KMS-11 (cell line): Measurements from ENCODE around the gene LMOD1.

Experiments
- H2AFZ ChIP-seq: fragments of 200-600 bp; sonication (generic); 2 replicates; pipeline ENCODE4 v1.6.1; 2016; ENCODE audit warnings: antibody characterized with exemption, mixed run types, low read depth
- H3K27ac ChIP-seq: fragments of 200-600 bp; sonication (generic); 2 replicates; pipeline ENCODE4 v1.6.1; 2016; ENCODE audit warnings: mild to moderate bottlenecking, mixed run types
- H3K27me3 ChIP-seq: fragments of 200-600 bp; sonication (generic); 2 replicates; pipeline ENCODE4 v1.6.1; 2017; ENCODE audit warnings: mild to moderate bottlenecking, low read depth, mixed run types, moderate library complexity; ENCODE audit not compliant: insufficient read depth
- H3K36me3 ChIP-seq: fragments of 200-600 bp; sonication (generic); 2 replicates; pipeline ENCODE4 v1.6.1; 2017; ENCODE audit warnings: mild to moderate bottlenecking, mixed run types; ENCODE audit not compliant: insufficient read depth
- H3K4me1 ChIP-seq: fragments of 200-600 bp; sonication (generic); 2 replicates; pipeline ENCODE4 v1.6.1; 2016; ENCODE audit warnings: mild to moderate bottlenecking, low read depth, mixed run types; ENCODE audit not compliant: poor library complexity, severe bottlenecking
- H3K4me2 ChIP-seq: fragments of 200-600 bp; sonication (generic); 2 replicates; pipeline ENCODE4 v1.7.0; 2016; ENCODE audit warnings: mild to moderate bottlenecking, mixed run types
- H3K4me3 ChIP-seq: fragments of 200-600 bp; sonication (generic); IDR thresholded peaks from 2 replicates; pipeline ENCODE4 v1.6.1; 2017; ENCODE audit warnings: low read depth, low read length, mixed read lengths; ENCODE audit not compliant: insufficient read depth
- H3K79me2 ChIP-seq: fragments of 200-600 bp; sonication (generic); 2 replicates; pipeline ENCODE4 v1.6.1; 2016; ENCODE audit warnings: low read depth, mixed run types; ENCODE audit not compliant: insufficient read depth
- H3K9ac ChIP-seq: fragments of 200-600 bp; sonication (generic); 2 replicates; pipeline ENCODE4 v1.6.1; 2016; ENCODE audit warnings: mild to moderate bottlenecking, mixed run types
- H4K20me1 ChIP-seq: fragments of 200-600 bp; sonication (generic); 2 replicates; pipeline ENCODE4 v1.6.1; 2016; ENCODE audit warnings: mild to moderate bottlenecking, mixed run types; ENCODE audit not compliant: insufficient read depth
- TF ChIP-seq, protein P1 (sequence below): fragments of 200-600 bp; sonication (generic); conservative IDR thresholded peaks from 2 replicates; pipeline ENCODE4 v1.6.1; 2017; ENCODE audit warnings: low read depth, mild to moderate bottlenecking, antibody characterized with exemption, low read length, moderate library complexity, mixed read lengths

The LMOD1 gene

GRCh38 chr1:201886103-201886885, 60.1 kb downstream of the LMOD1 start:
- H3K4me3 ChIP-seq: no peak overlapping the region
- H3K79me2 ChIP-seq: no peaks in the 10 kb centered on the region
- H3K4me2 ChIP-seq: no peak overlapping the region
- H3K27ac ChIP-seq: no peak overlapping the region
- no peaks in the 10 kb centered on the region for H4K20me1 ChIP-seq
- H3K4me1 ChIP-seq: peaks cover 42% of the 10 kb centered on the region
- H2AFZ ChIP-seq: no peak overlapping the region
- TF ChIP-seq, protein P1, sequence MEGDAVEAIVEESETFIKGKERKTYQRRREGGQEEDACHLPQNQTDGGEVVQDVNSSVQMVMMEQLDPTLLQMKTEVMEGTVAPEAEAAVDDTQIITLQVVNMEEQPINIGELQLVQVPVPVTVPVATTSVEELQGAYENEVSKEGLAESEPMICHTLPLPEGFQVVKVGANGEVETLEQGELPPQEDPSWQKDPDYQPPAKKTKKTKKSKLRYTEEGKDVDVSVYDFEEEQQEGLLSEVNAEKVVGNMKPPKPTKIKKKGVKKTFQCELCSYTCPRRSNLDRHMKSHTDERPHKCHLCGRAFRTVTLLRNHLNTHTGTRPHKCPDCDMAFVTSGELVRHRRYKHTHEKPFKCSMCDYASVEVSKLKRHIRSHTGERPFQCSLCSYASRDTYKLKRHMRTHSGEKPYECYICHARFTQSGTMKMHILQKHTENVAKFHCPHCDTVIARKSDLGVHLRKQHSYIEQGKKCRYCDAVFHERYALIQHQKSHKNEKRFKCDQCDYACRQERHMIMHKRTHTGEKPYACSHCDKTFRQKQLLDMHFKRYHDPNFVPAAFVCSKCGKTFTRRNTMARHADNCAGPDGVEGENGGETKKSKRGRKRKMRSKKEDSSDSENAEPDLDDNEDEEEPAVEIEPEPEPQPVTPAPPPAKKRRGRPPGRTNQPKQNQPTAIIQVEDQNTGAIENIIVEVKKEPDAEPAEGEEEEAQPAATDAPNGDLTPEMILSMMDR: no peak
- no peak overlapping the region for H3K9ac ChIP-seq
- no peaks in the 10 kb centered on the region for H3K27me3 ChIP-seq
- no peaks in the 10 kb centered on the region for H3K36me3 ChIP-seq

DNA sequence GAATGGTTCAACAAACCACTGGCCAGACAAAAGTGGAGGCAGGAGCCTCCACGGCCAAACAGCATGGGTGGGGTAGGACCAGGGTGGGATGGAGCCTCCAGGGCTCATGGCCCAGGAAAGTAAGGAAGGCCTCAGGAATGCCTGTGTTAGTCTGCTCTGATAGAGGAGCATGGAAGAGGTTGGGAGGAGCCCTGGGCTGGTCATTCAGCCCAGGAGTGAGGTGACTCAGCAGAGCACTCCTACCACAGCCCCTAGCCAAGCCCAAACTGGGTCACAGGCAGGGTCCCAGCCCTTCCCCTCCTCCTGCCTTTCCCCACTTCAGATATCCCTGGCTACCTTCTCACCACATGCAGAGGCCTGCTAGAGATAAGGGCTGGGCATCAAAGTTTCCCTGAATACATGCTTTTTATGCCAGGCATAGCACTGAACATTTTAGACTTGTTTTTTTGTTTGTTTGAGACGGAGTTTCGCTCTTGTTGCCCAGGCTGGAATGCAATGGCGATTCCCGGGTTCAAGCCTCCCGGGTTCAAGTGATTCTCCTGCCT, 60.7 kb downstream of the LMOD1 start:
- TF ChIP-seq, protein P1: no peak
- no peak overlapping the region for H3K4me2 ChIP-seq
- no peaks in the 10 kb centered on the region for H3K36me3 ChIP-seq
- H3K9ac ChIP-seq: no peak overlapping the region
- no peak overlapping the region for H3K4me3 ChIP-seq
- no peaks in the 10 kb centered on the region for H4K20me1 ChIP-seq
- no peak overlapping the region for H3K27ac ChIP-seq
- no peaks in the 10 kb centered on the region for H3K27me3 ChIP-seq
- peaks cover 49% of the 10 kb centered on the region for H3K4me1 ChIP-seq
- no peak overlapping the region for H2AFZ ChIP-seq
- H3K79me2 ChIP-seq: no peaks in the 10 kb centered on the region

GRCh38 chr1:201884425-201884824, 61.9 kb downstream of the LMOD1 start:
- Histone ChIP-seq H3K79me2 (no peaks in the 10 kb centered on the region), H3K27ac (no peak overlapping the region; the same call in 1 of the 2 replicates), H4K20me1 (no peaks in the 10 kb centered on the region), H3K27me3 (no peaks in the 10 kb centered on the region), H3K36me3 (no peaks in the 10 kb centered on the region), H3K9ac (no peak overlapping the region), H2AFZ (no peak overlapping the region), H3K4me1 (peaks cover 51% of the 10 kb centered on the region), H3K4me2 (peak overlapping the region; percentile 62), H3K4me3 (no peak overlapping the region)
- TF ChIP-seq, protein P1: no peak

GRCh38 chr1:201883786-201884185, 62.6 kb downstream of the LMOD1 start:
- Histone ChIP-seq H3K27me3 (no peaks in the 10 kb centered on the region), H3K9ac (no peak overlapping the region; the same call in 1 of the 2 replicates), H3K4me3 (no peak overlapping the region), H2AFZ (no peak overlapping the region), H3K27ac (no peak overlapping the region; the same call in 1 of the 2 replicates), H3K36me3 (no peaks in the 10 kb centered on the region), H3K4me1 (peaks cover 51% of the 10 kb centered on the region), H4K20me1 (no peaks in the 10 kb centered on the region), H3K4me2 (peak overlapping the region; percentile 62), H3K79me2 (no peaks in the 10 kb centered on the region)
- TF ChIP-seq, protein P1: no peak
